ENCODE measurements around the gene MYO9A.
"Not testable (repeated sequence)": the region's sequence is repeated elsewhere in the genome, so short reads cannot be mapped to it uniquely, and the experiment has no call there.

The MYO9A gene

GRCh38 chr15:72020799-72021198, 97.2 kb downstream of the MYO9A start:
- no peak for DNase-seq (ENCODE audit: low read depth, low spot score)
- TF ChIP-seq, protein P1, sequence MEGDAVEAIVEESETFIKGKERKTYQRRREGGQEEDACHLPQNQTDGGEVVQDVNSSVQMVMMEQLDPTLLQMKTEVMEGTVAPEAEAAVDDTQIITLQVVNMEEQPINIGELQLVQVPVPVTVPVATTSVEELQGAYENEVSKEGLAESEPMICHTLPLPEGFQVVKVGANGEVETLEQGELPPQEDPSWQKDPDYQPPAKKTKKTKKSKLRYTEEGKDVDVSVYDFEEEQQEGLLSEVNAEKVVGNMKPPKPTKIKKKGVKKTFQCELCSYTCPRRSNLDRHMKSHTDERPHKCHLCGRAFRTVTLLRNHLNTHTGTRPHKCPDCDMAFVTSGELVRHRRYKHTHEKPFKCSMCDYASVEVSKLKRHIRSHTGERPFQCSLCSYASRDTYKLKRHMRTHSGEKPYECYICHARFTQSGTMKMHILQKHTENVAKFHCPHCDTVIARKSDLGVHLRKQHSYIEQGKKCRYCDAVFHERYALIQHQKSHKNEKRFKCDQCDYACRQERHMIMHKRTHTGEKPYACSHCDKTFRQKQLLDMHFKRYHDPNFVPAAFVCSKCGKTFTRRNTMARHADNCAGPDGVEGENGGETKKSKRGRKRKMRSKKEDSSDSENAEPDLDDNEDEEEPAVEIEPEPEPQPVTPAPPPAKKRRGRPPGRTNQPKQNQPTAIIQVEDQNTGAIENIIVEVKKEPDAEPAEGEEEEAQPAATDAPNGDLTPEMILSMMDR (IDR thresholded peaks at IDR 0.05; ENCODE audit: low read depth, low read length), result no peak
- H3K4me3 ChIP-seq (ENCODE audit: low read depth, low read length), result no peak overlapping the region
- in situ Hi-C loops (cut with HindIII; ENCODE audit: low sequenced_read_pairs), result no loop called here

- in situ Hi-C loops (cut with HindIII; ENCODE audit: low sequenced_read_pairs); DNase-seq (ENCODE audit: low read depth, low spot score); H3K4me3 ChIP-seq (ENCODE audit: low read depth, low read length): not testable (repeated sequence)
Observed at GRCh38 chr15:72014555-72014954, 103.4 kb downstream of the MYO9A start.

DNA sequence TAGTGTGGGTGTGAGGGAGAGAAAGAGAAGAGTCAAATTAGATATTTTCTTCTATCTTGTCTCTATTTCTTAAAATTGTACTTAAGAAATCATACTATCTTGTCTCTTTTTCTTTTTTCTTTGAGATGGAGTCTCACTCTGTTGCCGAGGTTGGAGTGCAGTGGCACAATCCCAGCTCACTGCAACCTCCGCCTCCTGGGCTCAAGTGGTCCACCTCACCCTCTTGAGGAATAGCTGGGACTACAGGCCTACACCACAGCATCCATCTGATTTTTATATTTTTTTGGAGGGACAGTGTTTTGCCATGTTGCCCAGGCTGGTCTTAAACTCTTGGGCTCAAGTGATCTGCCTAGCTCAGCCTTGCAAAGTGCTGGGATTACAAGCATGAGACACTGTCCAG, 104.2 kb downstream of the MYO9A start:
- DNase-seq (ENCODE audit: low read depth, low spot score), result no peak
- in situ Hi-C loops (cut with HindIII; ENCODE audit: low sequenced_read_pairs), result no loop called here
- TF ChIP-seq, protein P1 (IDR thresholded peaks at IDR 0.05; ENCODE audit: low read depth, low read length), result no peak
- H3K4me3 ChIP-seq (ENCODE audit: low read depth, low read length), result no peak overlapping the region

GRCh38 chr15:72011302-72011942, 106.5 kb downstream of the MYO9A start:
- TF ChIP-seq, protein P1 (IDR thresholded peaks at IDR 0.05; ENCODE audit: low read depth, low read length), result no peak
- H3K4me3 ChIP-seq (ENCODE audit: low read depth, low read length), result no peak overlapping the region
- DNase-seq (ENCODE audit: low read depth, low spot score), result no peak
- in situ Hi-C loops (cut with HindIII; ENCODE audit: low sequenced_read_pairs), result no loop called here

- no peak overlapping the region for H3K4me3 ChIP-seq (ENCODE audit: low read depth, low read length)
- DNase-seq (ENCODE audit: low read depth, low spot score), result no peak
- in situ Hi-C loops (cut with HindIII; ENCODE audit: low sequenced_read_pairs), result no loop called here
- TF ChIP-seq, protein P1 (IDR thresholded peaks at IDR 0.05; ENCODE audit: low read depth, low read length), result no peak
Observed at GRCh38 chr15:72009222-72009621, 108.7 kb downstream of the MYO9A start.

GRCh38 chr15:72006382-72006781, 111.6 kb downstream of the MYO9A start:
- H3K4me3 ChIP-seq (ENCODE audit: low read depth, low read length), result no peak overlapping the region
- no peak for DNase-seq (ENCODE audit: low read depth, low spot score)
- in situ Hi-C loops (cut with HindIII; ENCODE audit: low sequenced_read_pairs), result no loop called here
- TF ChIP-seq, protein P1 (IDR thresholded peaks at IDR 0.05; ENCODE audit: low read depth, low read length), result no peak

DNA sequence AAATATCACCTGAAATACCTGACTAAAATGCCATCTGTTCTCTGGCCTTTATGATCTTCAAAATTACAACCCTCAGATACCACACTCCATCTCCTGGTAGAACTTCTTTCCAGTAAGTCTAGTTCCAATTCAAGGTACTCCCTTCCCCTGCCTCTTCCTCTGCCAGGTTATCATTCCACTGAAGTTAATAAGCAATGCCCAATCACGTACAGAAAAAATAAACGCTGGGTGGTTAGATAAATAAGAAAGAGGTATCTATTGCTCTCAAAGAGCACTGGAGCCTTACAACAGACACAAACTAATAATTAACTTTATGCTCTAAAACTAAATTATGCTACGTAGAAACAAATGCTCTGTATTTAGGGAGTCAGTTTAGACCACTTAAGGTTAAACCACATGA, 112.5 kb downstream of the MYO9A start:
- TF ChIP-seq, protein P1 (IDR thresholded peaks at IDR 0.05; ENCODE audit: low read depth, low read length), result no peak
- in situ Hi-C loops (cut with HindIII; ENCODE audit: low sequenced_read_pairs), result no loop called here
- DNase-seq (ENCODE audit: low read depth, low spot score), result no peak
- no peak overlapping the region for H3K4me3 ChIP-seq (ENCODE audit: low read depth, low read length)
